Measurements from ENCODE around the gene SLC6A4. TPM values are rescaled to one million over a fixed set of nuclear protein-coding genes. Genes with fewer than 3 reads are reported as not detected.

Gene SLC6A4
- total and polyA plus RNA-seq, 2 experiments from 2014 or later: 0.06 to 0.14 TPM

GRCh38 chr17:30207655-30208054 lies 27.8 kb downstream of the SLC6A4 start:
- Mint-ChIP-seq H3K27me3 (ENCODE audit: insufficient read depth, low read depth, poor library complexity) (peaks cover 11% of the 10 kb centered on the region), H3K4me3 (no peak overlapping the region), H3K4me1 (peaks cover 4% of the 10 kb centered on the region; the same call in 1 of the 3 replicates), H3K27ac (no peak overlapping the region), H3K36me3 (ENCODE audit: low read depth) (no peaks in the 10 kb centered on the region), H3K9me3 (no peaks in the 10 kb centered on the region)
- H3F3A ChIP-seq (replicated peaks; ENCODE audit: low read depth): no peaks in the 10 kb centered on the region
- no peak overlapping the region for H3K27ac ChIP-seq (ENCODE audit: low read depth)
- ATAC-seq (no peak), DNase-seq (ENCODE audit: low spot score) (no peak)
- H2AFZ ChIP-seq: no peak overlapping the region
- H3K4me3 ChIP-seq: no peak overlapping the region
- H3K27me3 ChIP-seq (ENCODE audit: insufficient read depth): no peaks in the 10 kb centered on the region
- H3K36me3 ChIP-seq (ENCODE audit: insufficient read depth): no peaks in the 10 kb centered on the region
- H3K9me2 ChIP-seq (ENCODE audit: insufficient read depth): no peaks in the 10 kb centered on the region
- no peaks in the 10 kb centered on the region for H3K4me1 ChIP-seq (ENCODE audit: insufficient read depth)
- no peaks in the 10 kb centered on the region for H3K79me2 ChIP-seq (replicated peaks; ENCODE audit: insufficient read depth)
- no peaks in the 10 kb centered on the region for H4K20me1 ChIP-seq (replicated peaks; ENCODE audit: insufficient read depth)
- TF ChIP-seq EZH2phosphoT487 (IDR thresholded peaks at IDR 0.05; ENCODE audit: unreplicated experiment) (no peak), JUNB (IDR thresholded peaks at IDR 0.05; ENCODE audit: unreplicated experiment) (no peak), STAT1 (IDR thresholded peaks at IDR 0.05; ENCODE audit: unreplicated experiment) (no peak), ZNF114 (CRISPR knock-in tag; IDR thresholded peaks at IDR 0.05) (no peak), POLR2AphosphoS5 (IDR thresholded peaks at IDR 0.05; ENCODE audit: low read depth) (no peak), CREB1 (CRISPR knock-in tag; IDR thresholded peaks at IDR 0.05; ENCODE audit: low read depth) (no peak), CTCF (conservative IDR thresholded peaks at IDR 0.05; ENCODE audit: low read depth in 2 of 2) (no peak), NANOG (IDR thresholded peaks at IDR 0.05; ENCODE audit: borderline replicate concordance) (no peak), ZNF462 (CRISPR knock-in tag; IDR thresholded peaks at IDR 0.05) (no peak), EZH2 (IDR thresholded peaks at IDR 0.05; ENCODE audit: low read depth, unreplicated experiment) (no peak), ZNF331 (CRISPR knock-in tag; IDR thresholded peaks at IDR 0.05; ENCODE audit: low read depth) (no peak)
- TF ChIP-seq, protein P1, sequence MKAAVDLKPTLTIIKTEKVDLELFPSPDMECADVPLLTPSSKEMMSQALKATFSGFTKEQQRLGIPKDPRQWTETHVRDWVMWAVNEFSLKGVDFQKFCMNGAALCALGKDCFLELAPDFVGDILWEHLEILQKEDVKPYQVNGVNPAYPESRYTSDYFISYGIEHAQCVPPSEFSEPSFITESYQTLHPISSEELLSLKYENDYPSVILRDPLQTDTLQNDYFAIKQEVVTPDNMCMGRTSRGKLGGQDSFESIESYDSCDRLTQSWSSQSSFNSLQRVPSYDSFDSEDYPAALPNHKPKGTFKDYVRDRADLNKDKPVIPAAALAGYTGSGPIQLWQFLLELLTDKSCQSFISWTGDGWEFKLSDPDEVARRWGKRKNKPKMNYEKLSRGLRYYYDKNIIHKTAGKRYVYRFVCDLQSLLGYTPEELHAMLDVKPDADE (IDR thresholded peaks at IDR 0.05): no peak
- TF ChIP-seq, protein P2, sequence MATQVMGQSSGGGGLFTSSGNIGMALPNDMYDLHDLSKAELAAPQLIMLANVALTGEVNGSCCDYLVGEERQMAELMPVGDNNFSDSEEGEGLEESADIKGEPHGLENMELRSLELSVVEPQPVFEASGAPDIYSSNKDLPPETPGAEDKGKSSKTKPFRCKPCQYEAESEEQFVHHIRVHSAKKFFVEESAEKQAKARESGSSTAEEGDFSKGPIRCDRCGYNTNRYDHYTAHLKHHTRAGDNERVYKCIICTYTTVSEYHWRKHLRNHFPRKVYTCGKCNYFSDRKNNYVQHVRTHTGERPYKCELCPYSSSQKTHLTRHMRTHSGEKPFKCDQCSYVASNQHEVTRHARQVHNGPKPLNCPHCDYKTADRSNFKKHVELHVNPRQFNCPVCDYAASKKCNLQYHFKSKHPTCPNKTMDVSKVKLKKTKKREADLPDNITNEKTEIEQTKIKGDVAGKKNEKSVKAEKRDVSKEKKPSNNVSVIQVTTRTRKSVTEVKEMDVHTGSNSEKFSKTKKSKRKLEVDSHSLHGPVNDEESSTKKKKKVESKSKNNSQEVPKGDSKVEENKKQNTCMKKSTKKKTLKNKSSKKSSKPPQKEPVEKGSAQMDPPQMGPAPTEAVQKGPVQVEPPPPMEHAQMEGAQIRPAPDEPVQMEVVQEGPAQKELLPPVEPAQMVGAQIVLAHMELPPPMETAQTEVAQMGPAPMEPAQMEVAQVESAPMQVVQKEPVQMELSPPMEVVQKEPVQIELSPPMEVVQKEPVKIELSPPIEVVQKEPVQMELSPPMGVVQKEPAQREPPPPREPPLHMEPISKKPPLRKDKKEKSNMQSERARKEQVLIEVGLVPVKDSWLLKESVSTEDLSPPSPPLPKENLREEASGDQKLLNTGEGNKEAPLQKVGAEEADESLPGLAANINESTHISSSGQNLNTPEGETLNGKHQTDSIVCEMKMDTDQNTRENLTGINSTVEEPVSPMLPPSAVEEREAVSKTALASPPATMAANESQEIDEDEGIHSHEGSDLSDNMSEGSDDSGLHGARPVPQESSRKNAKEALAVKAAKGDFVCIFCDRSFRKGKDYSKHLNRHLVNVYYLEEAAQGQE (IDR thresholded peaks at IDR 0.05; ENCODE audit: unreplicated experiment): no peak
- H3K4me2 ChIP-seq: no peak overlapping the region
